K562 (cell line): ENCODE results near the gene SCAP. TPM values are rescaled to one million over a fixed set of nuclear protein-coding genes. Genes with fewer than 3 reads are reported as not detected.

Experiments used
- ATAC-seq: fragments of 200-7000 bp; cut with Tn5 transposase; 3 replicates; pipeline ENCODE4 v1.9.1; 2020; ENCODE audit warnings: moderate library complexity
- BruUV-seq: library from RNA; stranded (reverse); fragments of 400-500 nt; replicated peaks from 2 replicates; lab custom pipeline; 2021; lab: Mats Ljungman, UMichigan
- CTCF ChIA-PET: fragments of 300-600 bp; formaldehyde crosslinking; extraction: SDS; loops from one replicate; lab custom pipeline; 2021; ENCODE audit warnings: low intra/inter-chr PET ratio; lab: Yijun Ruan, JAX
- POLR2A ChIA-PET: fragments of 300-600, 350-650 bp; sonication (Branson Sonifier 250); formaldehyde crosslinking; extraction: SDS; loops from one replicate; lab custom pipeline; 2021; ENCODE audit warnings: antibody characterized with exemption, inconsistent platforms; lab: Yijun Ruan, JAX
- DNase-seq, 4 experiments: peaks; one replicate each; pipeline versions ENCODE4 v3.0.0 to v3.0.0-alpha.2; 2011 to 2018; ENCODE audit warnings: low spot score in 3 of 4, mixed read lengths in 3 of 4; ENCODE audit errors: extremely low read depth in 1 of 4
- FAIRE-seq: peaks from 2 replicates; lab custom pipeline; 2011; peaks lifted over from hg19 to GRCh38; lab: Jason Lieb, UNC
- H2AFZ ChIP-seq: 2 replicates; pipeline ENCODE4 v1.6.0; 2011; ENCODE audit warnings: low read depth, low read length, control low read depth, inconsistent platforms
- H3K27ac ChIP-seq: fragments of 200-600 bp; 3 replicates; pipeline ENCODE4 v1.8.0; 2011; ENCODE audit warnings: low read depth, mild to moderate bottlenecking, control low read depth, inconsistent platforms, low read length, moderate library complexity, mixed read lengths; ENCODE audit errors: extremely low read depth
- H3K27me3 ChIP-seq, 2 experiments: fragments of 300-600 bp in 1 of 2; 2 replicates in 1 of 2; 3 replicates in 1 of 2; pipeline versions ENCODE4 v1.6.0 to v1.8.0; 2011; ENCODE audit warnings: inconsistent platforms in 2 of 2, low read length in 2 of 2, mild to moderate bottlenecking in 1 of 2, mixed read lengths in 1 of 2, moderate library complexity in 1 of 2; ENCODE audit not compliant: control insufficient read depth in 2 of 2, insufficient read depth in 2 of 2
- H3K36me3 ChIP-seq: fragments of 300-600 bp; 3 replicates; pipeline ENCODE4 v1.8.0; 2011; ENCODE audit warnings: mild to moderate bottlenecking, low read length, inconsistent platforms; ENCODE audit not compliant: control insufficient read depth, insufficient read depth
- H3K4me1 ChIP-seq, 2 experiments: fragments of 200-600 bp in 1 of 2; replicated peaks in 1 of 2; 2 replicates in 1 of 2; 3 replicates in 1 of 2; pipeline versions ENCODE4 v1.5.1 to v1.8.0; 2011; ENCODE audit warnings: inconsistent platforms in 2 of 2, low read length in 2 of 2, mild to moderate bottlenecking in 1 of 2, mixed read lengths in 1 of 2, moderate library complexity in 1 of 2; ENCODE audit not compliant: control insufficient read depth in 2 of 2, insufficient read depth in 2 of 2
- H3K4me2 ChIP-seq: 2 replicates; pipeline ENCODE4 v1.6.1; 2011; ENCODE audit warnings: low read length, control low read depth, inconsistent platforms, mixed read lengths; ENCODE audit not compliant: insufficient read depth
- H3K4me3 ChIP-seq: fragments of 200-600 bp; sonication (generic), shearing (Covaris generic); 2 replicates; pipeline ENCODE4 v1.5.1; 2016; ENCODE audit warnings: control low read depth, inconsistent platforms
- H3K79me2 ChIP-seq: fragments of 200-600 bp; 3 replicates; pipeline ENCODE4 v1.8.0; 2011; ENCODE audit warnings: low read length, inconsistent platforms; ENCODE audit not compliant: control insufficient read depth, insufficient read depth
- H3K9ac ChIP-seq, 2 experiments: 2 replicates each; pipeline versions ENCODE4 v1.6.0 to v1.6.1; 2011; ENCODE audit warnings: low read depth in 2 of 2, low read length in 2 of 2, control low read depth in 1 of 2, inconsistent platforms in 1 of 2, mild to moderate bottlenecking in 1 of 2, mixed read lengths in 1 of 2; ENCODE audit not compliant: insufficient read depth in 1 of 2
- H3K9me1 ChIP-seq: one replicate; pipeline ENCODE4 v1.6.0; 2011; ENCODE audit warnings: inconsistent platforms, mild to moderate bottlenecking, low read length, moderate library complexity; ENCODE audit not compliant: control insufficient read depth, insufficient read depth
- H3K9me3 ChIP-seq: replicated peaks from 2 replicates; pipeline ENCODE4 v1.5.1; 2011; ENCODE audit warnings: low read depth, low read length, inconsistent platforms; ENCODE audit not compliant: control insufficient read depth, insufficient read depth
- H4K20me1 ChIP-seq: replicated peaks from 2 replicates; pipeline ENCODE4 v1.6.1; 2011; ENCODE audit warnings: low read length, inconsistent platforms, mixed read lengths; ENCODE audit not compliant: control insufficient read depth, insufficient read depth
- WGBS: fragments of 100-300 bp; shearing (Covaris generic); methylation state at CpG from one replicate; pipeline ENCODE4 v1.1.6; 2016; ENCODE audit warnings: low coverage, mixed read lengths; ENCODE audit not compliant: insufficient coverage; ENCODE audit errors: missing lambda C conversion rate; 5-methylcytosine and 5-hydroxymethylcytosine counted together
- in situ Hi-C: fragments of 300-500 bp; cut with MboI; formaldehyde crosslinking; loops from 4 replicates; pipeline ENCODE4 v1.15.0; 2018; ENCODE audit warnings: inconsistent platforms, mixed read lengths
- intact Hi-C: fragments of 100-400 bp; cut with micrococcal nuclease; formaldehyde crosslinking; loops from 2 replicates; pipeline ENCODE4 v1.14.2; 2022
- polyA plus RNA-seq, 8 experiments: library from polyadenylated mRNA; depleted of rRNA in 4 of 8; stranded (reverse) in 5 of 8; unstranded in 3 of 8; fragments of >200 nt; fragmentation: Nextera tagmentation in 2 of 8; fragmentation: Illumina TruSeq in 1 of 8; extraction: Ambion mirVana in 2 of 8; extraction: Trizol in 1 of 8; gene quantifications; 2 replicates each; pipeline versions ENCODE4 v1.2.1 to v1.2.3, GENCODE V29; 2011 to 2014; ENCODE audit warnings: inconsistent platforms in 1 of 8, missing spikeins in 1 of 8
- total RNA-seq, 7 experiments: library from RNA; depleted of rRNA in 6 of 7; stranded (reverse); fragments of >200 nt in 6 of 7; fragmentation: Illumina TruSeq in 2 of 7; extraction: Trizol in 2 of 7; gene quantifications; 2 replicates each; pipeline versions ENCODE4 v1.2.1 to v1.2.3, GENCODE V29; 2011 to 2021; ENCODE audit warnings: low replicate concordance in 1 of 7
- TF ChIP-seq, protein P1 (sequence below): fragments of 450-650 bp; IDR thresholded peaks from 2 replicates; pipeline ENCODE4 v1.7.1; 2018; ENCODE audit warnings: mild to moderate bottlenecking, low read depth; ENCODE audit not compliant: partially characterized antibody
- TF ChIP-seq, protein P2 (sequence below): fragments of 200-800 bp; sonication (Bioruptor generic); IDR thresholded peaks from 2 replicates; pipeline ENCODE4 v1.6.1; 2017; ENCODE audit warnings: missing genetic modification characterization, missing compliant biosample characterization
- TF ChIP-seq, protein P3 (sequence below): fragments of 450-650 bp; conservative IDR thresholded peaks from 2 replicates; pipeline ENCODE4 v1.6.1; 2016; ENCODE audit warnings: missing genetic modification characterization, low read depth, mild to moderate bottlenecking, missing compliant biosample characterization, moderate library complexity
- TF ChIP-seq, protein P4 (sequence below), 2 experiments: IDR thresholded peaks; 2 replicates each; pipeline ENCODE4 v1.6.1; 2012; ENCODE audit warnings: improper control_type of control experiment in 2 of 2, low read depth in 2 of 2, low read length in 2 of 2, borderline replicate concordance in 1 of 2

Gene SCAP
- total and polyA plus RNA-seq, 9 of the 15 experiments (the other 6 are each of a cell fraction or from before 2014, with no cell fraction given): 2.6 to 104 (median 37.8) TPM

DNA sequence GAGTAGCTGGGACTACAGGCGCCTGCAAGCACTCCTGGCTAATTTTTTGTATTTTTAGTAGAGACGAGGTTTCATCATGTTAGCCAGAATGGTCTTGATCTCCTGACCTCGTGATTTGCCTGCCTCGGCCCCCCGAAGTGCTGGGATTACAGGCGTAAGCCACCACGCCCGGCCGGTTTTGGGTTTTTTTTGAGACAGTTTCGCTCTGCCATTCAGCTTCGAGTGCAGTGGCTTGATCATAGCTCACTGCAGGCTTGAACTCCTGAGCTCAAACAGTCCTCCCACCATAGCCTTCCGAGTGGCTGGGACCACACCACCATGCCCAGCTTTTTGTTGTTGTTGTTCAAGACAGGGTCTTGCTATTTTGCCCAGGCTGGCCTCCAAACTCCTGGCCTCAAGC, 16.0 kb upstream of the SCAP start (continued):
- TF ChIP-seq, protein P1, sequence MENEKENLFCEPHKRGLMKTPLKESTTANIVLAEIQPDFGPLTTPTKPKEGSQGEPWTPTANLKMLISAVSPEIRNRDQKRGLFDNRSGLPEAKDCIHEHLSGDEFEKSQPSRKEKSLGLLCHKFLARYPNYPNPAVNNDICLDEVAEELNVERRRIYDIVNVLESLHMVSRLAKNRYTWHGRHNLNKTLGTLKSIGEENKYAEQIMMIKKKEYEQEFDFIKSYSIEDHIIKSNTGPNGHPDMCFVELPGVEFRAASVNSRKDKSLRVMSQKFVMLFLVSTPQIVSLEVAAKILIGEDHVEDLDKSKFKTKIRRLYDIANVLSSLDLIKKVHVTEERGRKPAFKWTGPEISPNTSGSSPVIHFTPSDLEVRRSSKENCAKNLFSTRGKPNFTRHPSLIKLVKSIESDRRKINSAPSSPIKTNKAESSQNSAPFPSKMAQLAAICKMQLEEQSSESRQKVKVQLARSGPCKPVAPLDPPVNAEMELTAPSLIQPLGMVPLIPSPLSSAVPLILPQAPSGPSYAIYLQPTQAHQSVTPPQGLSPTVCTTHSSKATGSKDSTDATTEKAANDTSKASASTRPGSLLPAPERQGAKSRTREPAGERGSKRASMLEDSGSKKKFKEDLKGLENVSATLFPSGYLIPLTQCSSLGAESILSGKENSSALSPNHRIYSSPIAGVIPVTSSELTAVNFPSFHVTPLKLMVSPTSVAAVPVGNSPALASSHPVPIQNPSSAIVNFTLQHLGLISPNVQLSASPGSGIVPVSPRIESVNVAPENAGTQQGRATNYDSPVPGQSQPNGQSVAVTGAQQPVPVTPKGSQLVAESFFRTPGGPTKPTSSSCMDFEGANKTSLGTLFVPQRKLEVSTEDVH: no peak
- TF ChIP-seq, protein P2, sequence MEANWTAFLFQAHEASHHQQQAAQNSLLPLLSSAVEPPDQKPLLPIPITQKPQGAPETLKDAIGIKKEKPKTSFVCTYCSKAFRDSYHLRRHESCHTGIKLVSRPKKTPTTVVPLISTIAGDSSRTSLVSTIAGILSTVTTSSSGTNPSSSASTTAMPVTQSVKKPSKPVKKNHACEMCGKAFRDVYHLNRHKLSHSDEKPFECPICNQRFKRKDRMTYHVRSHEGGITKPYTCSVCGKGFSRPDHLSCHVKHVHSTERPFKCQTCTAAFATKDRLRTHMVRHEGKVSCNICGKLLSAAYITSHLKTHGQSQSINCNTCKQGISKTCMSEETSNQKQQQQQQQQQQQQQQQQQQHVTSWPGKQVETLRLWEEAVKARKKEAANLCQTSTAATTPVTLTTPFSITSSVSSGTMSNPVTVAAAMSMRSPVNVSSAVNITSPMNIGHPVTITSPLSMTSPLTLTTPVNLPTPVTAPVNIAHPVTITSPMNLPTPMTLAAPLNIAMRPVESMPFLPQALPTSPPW (CRISPR knock-in tag): no peak
- TF ChIP-seq, protein P3, sequence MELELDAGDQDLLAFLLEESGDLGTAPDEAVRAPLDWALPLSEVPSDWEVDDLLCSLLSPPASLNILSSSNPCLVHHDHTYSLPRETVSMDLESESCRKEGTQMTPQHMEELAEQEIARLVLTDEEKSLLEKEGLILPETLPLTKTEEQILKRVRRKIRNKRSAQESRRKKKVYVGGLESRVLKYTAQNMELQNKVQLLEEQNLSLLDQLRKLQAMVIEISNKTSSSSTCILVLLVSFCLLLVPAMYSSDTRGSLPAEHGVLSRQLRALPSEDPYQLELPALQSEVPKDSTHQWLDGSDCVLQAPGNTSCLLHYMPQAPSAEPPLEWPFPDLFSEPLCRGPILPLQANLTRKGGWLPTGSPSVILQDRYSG (tag): no peak
- TF ChIP-seq, all 486 proteins: peak for 0

DNA sequence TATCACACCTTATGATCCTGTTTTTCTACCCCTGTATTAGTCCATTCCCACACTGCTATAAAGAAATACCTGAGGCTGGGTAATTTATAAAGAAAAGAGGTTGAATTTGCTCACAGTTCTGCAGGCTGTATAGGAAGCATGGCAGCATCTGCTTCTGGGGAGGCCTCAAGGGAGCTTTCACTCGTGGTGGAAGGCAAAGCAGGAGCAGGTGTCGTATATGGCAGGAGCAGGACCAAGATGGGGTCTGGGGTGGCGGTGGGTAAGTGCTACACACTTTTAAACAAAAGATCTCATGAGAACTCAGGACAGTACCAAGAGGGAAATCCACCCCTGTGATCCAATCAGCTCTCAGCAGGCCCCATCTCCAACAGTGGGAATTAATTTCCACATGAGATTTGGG, 15.4 kb upstream of the SCAP start:
- ATAC-seq (no peak), DNase-seq (no peak), FAIRE-seq (peak; percentile 23)
- Histone ChIP-seq H2AFZ (no peak overlapping the region), H3K4me2 (no peak overlapping the region), H3K9ac (no peak overlapping the region), H3K4me1 (peaks cover 2 to 4% of the 10 kb centered on the region in 2 experiments; a peak in 4 of 5 replicates), H3K27ac (no peak overlapping the region), H4K20me1 (no peaks in the 10 kb centered on the region), H3K27me3 (no peaks in the 10 kb centered on the region), H3K9me1 (no peaks in the 10 kb centered on the region), H3K4me3 (no peak overlapping the region), H3K9me3 (no peaks in the 10 kb centered on the region), H3K36me3 (peaks cover 60% of the 10 kb centered on the region), H3K79me2 (no peaks in the 10 kb centered on the region)
- WGBS: 87% methylated on average over 3 of the region's 3 CpGs
- BruUV-seq: no TSS peak
- TF ChIP-seq, protein P4, sequence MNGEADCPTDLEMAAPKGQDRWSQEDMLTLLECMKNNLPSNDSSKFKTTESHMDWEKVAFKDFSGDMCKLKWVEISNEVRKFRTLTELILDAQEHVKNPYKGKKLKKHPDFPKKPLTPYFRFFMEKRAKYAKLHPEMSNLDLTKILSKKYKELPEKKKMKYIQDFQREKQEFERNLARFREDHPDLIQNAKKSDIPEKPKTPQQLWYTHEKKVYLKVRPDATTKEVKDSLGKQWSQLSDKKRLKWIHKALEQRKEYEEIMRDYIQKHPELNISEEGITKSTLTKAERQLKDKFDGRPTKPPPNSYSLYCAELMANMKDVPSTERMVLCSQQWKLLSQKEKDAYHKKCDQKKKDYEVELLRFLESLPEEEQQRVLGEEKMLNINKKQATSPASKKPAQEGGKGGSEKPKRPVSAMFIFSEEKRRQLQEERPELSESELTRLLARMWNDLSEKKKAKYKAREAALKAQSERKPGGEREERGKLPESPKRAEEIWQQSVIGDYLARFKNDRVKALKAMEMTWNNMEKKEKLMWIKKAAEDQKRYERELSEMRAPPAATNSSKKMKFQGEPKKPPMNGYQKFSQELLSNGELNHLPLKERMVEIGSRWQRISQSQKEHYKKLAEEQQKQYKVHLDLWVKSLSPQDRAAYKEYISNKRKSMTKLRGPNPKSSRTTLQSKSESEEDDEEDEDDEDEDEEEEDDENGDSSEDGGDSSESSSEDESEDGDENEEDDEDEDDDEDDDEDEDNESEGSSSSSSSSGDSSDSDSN (IDR thresholded peaks at IDR 0.05; ENCODE audit: borderline replicate concordance in 1 of 2, low read depth in 2 of 2, low read length in 2 of 2): no peak
- intact Hi-C loops (no loop called here), in situ Hi-C loops (no loop called here)
- CTCF ChIA-PET: no interaction called here
- POLR2A ChIA-PET: interaction anchor here (1.3 to 1.4 kb wide), 2 partner anchors 9 to 16 kb away, joined by 6 read pairs; no protein-coding TSS in a partner anchor
